ENCODE results near the gene PTPRO. TPM values are rescaled to one million over a fixed set of nuclear protein-coding genes. Genes with fewer than 3 reads are reported as not detected.

The PTPRO gene
- total RNA-seq, 4 donors from 2014 or later = 0.19 to 0.94 (median 0.70) TPM

GRCh38 chr12:15540005-15540404 is 217.7 kb downstream of the PTPRO start:
- intact Hi-C loops (cut with DNase I; ENCODE audit: low total_unique reads) = no loop called here
- ATAC-seq = no peak

GRCh38 chr12:15540469-15540872 is 218.2 kb downstream of the PTPRO start:
- intact Hi-C loops (cut with DNase I; ENCODE audit: low total_unique reads) = no loop called here
- H3K27me3 ChIP-seq = no peaks in the 10 kb centered on the region

More at GRCh38 chr12:15540005-15540404, 217.7 kb downstream of the PTPRO start:
- Histone ChIP-seq H3K36me3 (no peaks in the 10 kb centered on the region), H3K4me1 (no peaks in the 10 kb centered on the region), H3K9me3 (no peaks in the 10 kb centered on the region), H3K4me3 (no peak overlapping the region), H3K27ac (no peak overlapping the region), H3K27me3 (no peaks in the 10 kb centered on the region)
- in situ Hi-C loops (cut with MboI; ENCODE audit: low sequenced_read_pairs in 4 of 4) = no loop called here
- no peak for TF ChIP-seq CTCF (IDR thresholded peaks at IDR 0.05 in 4 of 5, conservative IDR thresholded peaks at IDR 0.05 in 1 of 5)
- TF ChIP-seq POLR2A (IDR thresholded peaks at IDR 0.05) = no peak
- DNase-seq = no peak

GRCh38 chr12:15541996-15542631 is 219.8 kb downstream of the PTPRO start:
- intact Hi-C loops (cut with DNase I; ENCODE audit: low total_unique reads) (no loop called here), in situ Hi-C loops (cut with MboI; ENCODE audit: low sequenced_read_pairs in 4 of 4) (no loop called here)
- Histone ChIP-seq H3K36me3 (no peaks in the 10 kb centered on the region), H3K27ac (no peak overlapping the region), H3K9me3 (no peaks in the 10 kb centered on the region), H3K4me1 (no peaks in the 10 kb centered on the region), H3K27me3 (no peaks in the 10 kb centered on the region), H3K4me3 (no peak overlapping the region)
- ATAC-seq (no peak), DNase-seq (no peak)
- TF ChIP-seq POLR2A (IDR thresholded peaks at IDR 0.05) (no peak), CTCF (IDR thresholded peaks at IDR 0.05 in 4 of 5, conservative IDR thresholded peaks at IDR 0.05 in 1 of 5) (no peak)

More at GRCh38 chr12:15540469-15540872, 218.2 kb downstream of the PTPRO start:
- ATAC-seq = no peak
- no peak overlapping the region for H3K4me3 ChIP-seq
- no peak overlapping the region for H3K27ac ChIP-seq
- TF ChIP-seq POLR2A (IDR thresholded peaks at IDR 0.05) (no peak), CTCF (IDR thresholded peaks at IDR 0.05 in 4 of 5, conservative IDR thresholded peaks at IDR 0.05 in 1 of 5) (no peak)
- H3K4me1 ChIP-seq = no peaks in the 10 kb centered on the region
- no peak for DNase-seq
- no peaks in the 10 kb centered on the region for H3K9me3 ChIP-seq
- in situ Hi-C loops (cut with MboI; ENCODE audit: low sequenced_read_pairs in 4 of 4) = no loop called here
- H3K36me3 ChIP-seq = no peaks in the 10 kb centered on the region

- no peaks in the 10 kb centered on the region for H3K27me3 ChIP-seq
- no peak for DNase-seq
- no peaks in the 10 kb centered on the region for H3K36me3 ChIP-seq
- H3K4me3 ChIP-seq = no peak overlapping the region
- H3K9me3 ChIP-seq = no peaks in the 10 kb centered on the region
- H3K4me1 ChIP-seq = no peaks in the 10 kb centered on the region
- ATAC-seq = no peak
- TF ChIP-seq CTCF (IDR thresholded peaks at IDR 0.05 in 4 of 5, conservative IDR thresholded peaks at IDR 0.05 in 1 of 5) = no peak
- TF ChIP-seq POLR2A (IDR thresholded peaks at IDR 0.05) = no peak
- H3K27ac ChIP-seq = no peak overlapping the region
- in situ Hi-C loops (cut with MboI; ENCODE audit: low sequenced_read_pairs in 4 of 4) = no loop called here
- intact Hi-C loops (cut with DNase I; ENCODE audit: low total_unique reads) = no loop called here
Observed at GRCh38 chr12:15543347-15543746, 221.0 kb downstream of the PTPRO start.

GRCh38 chr12:15544589-15544988 is 222.3 kb downstream of the PTPRO start:
- no peak for DNase-seq
- Histone ChIP-seq H3K4me1 (no peaks in the 10 kb centered on the region), H3K4me3 (no peak overlapping the region), H3K36me3 (no peaks in the 10 kb centered on the region), H3K27ac (no peak overlapping the region), H3K9me3 (no peaks in the 10 kb centered on the region), H3K27me3 (no peaks in the 10 kb centered on the region)
- ATAC-seq = no peak
- intact Hi-C loops (cut with DNase I; ENCODE audit: low total_unique reads) = no loop called here
- in situ Hi-C loops (cut with MboI; ENCODE audit: low sequenced_read_pairs in 4 of 4) = no loop called here
- no peak for TF ChIP-seq CTCF (IDR thresholded peaks at IDR 0.05 in 4 of 5, conservative IDR thresholded peaks at IDR 0.05 in 1 of 5)

All from gastrocnemius medialis (tissue), 4 donors.